Motor neuron (in vitro differentiated cells): ENCODE data around the gene AMBRA1. TPM values are rescaled to one million over a fixed set of nuclear protein-coding genes. Genes with fewer than 3 reads are reported as not detected.
A peak's percentile ranks its signal among the peaks of the same experiment; 100 is the strongest.

Experiments used
- ATAC-seq, 8 experiments: fragments of 200-7000 bp; cut with Tn5 transposase; replicated peaks in 6 of 8; 2 replicates each; pipeline ENCODE4 v1.8.0; 2021; ENCODE audit warnings: mild to moderate bottlenecking in 8 of 8, moderate library complexity in 8 of 8
- H3K27ac ChIP-seq, 2 donors: fragments of 250-450 bp; sonication (Bioruptor Pico); 2 replicates each; pipeline ENCODE4 v1.9.0; 2021; ENCODE audit warnings: antibody characterized with exemption in 2 of 2, mild to moderate bottlenecking in 2 of 2, moderate library complexity in 1 of 2
- H3K4me1 ChIP-seq, 2 donors: fragments of 250-450 bp; sonication (Bioruptor Pico); replicated peaks in 1 of 2; 2 replicates each; pipeline ENCODE4 v1.6.1; 2021; ENCODE audit warnings: antibody characterized with exemption in 2 of 2, mild to moderate bottlenecking in 2 of 2, moderate library complexity in 1 of 2
- H3K4me3 ChIP-seq, 5 donors: fragments of 250-450 bp; sonication (Bioruptor Pico); 2 replicates each; pipeline ENCODE4 v1.9.0; 2021; ENCODE audit warnings: antibody characterized with exemption in 5 of 5, mild to moderate bottlenecking in 5 of 5, moderate library complexity in 4 of 5
- WGBS, 10 experiments: fragments of 450-650 bp; shearing (Covaris generic); methylation state at CpG; one replicate each; pipeline ENCODE4 v1.0.0; 2022; 5-methylcytosine and 5-hydroxymethylcytosine counted together
- in situ Hi-C, 9 experiments: fragments of 400-800 bp; cut with MboI; loops; one replicate each; pipeline ENCODE4 v1.15.0; 2021; ENCODE audit warnings: low sequenced_read_pairs in 9 of 9, low pct_unique_long_range_greater_than_20kb in 2 of 9; ENCODE audit not compliant: unreplicated experiment in 9 of 9
- total RNA-seq, 8 experiments: library from RNA; unstranded; fragments of 300-600 nt; gene quantifications; 2 replicates each; pipeline versions ENCODE4 v1.2.3 to v1.2.4, GENCODE V29; 2022

Gene AMBRA1
- total RNA-seq, 8 experiments from 2014 or later, result 20.2 to 44.3 (median 24.9) TPM

DNA sequence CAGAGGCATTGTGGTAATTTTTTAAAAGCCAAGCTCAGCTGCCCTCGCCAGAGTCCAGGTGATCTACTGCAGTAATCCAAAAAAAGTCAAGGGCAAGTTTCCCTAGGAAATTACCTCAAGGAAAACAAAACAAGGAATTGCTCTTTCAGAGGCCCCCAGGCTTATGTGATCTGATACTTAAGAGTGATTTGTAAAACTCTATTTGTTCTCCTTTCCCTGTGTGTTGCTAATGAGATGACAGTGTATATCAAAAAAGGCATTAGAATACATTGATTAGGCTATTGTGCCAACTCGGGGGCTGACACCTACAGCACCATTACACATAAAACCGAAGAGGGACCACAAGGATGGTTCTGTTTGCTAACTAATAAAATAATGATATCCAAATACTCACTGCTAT is 157.7 kb downstream of the AMBRA1 start:
- H3K4me3 ChIP-seq, result no peak overlapping the region
- WGBS, 10 experiments, result 17 to 100% (median 68%) methylated on average over 1 to 3 of the region's 3 CpGs; no CpG with 5 or more reads in 1 of the 10 experiments
- in situ Hi-C loops, result no loop called here
- ATAC-seq, result no peak
- peaks cover 8 to 17% of the 10 kb centered on the region in 2 donors for H3K4me1 ChIP-seq
- H3K27ac ChIP-seq, result no peak overlapping the region

DNA sequence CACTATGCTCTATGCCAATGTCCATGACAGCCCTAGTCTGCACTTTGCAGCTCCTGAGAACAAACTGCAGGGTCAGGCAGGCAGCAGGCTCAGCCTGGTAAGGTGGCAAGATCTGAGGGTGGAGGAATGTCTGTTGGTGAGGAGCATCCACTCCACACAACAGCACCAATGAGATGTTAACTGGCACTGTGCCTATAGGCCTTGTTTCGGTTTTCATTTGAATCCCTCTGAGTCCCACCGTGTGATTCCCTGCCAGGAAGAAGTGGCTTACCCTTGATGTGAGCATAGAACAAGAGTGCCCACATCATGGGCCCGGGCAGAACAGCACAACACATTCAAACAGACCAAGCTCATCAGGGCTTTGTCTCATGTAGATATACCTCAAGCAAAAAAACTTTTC is 158.1 kb downstream of the AMBRA1 start:
- Histone ChIP-seq H3K4me1 (peaks cover 8 to 17% of the 10 kb centered on the region in 2 donors), H3K27ac (no peak overlapping the region), H3K4me3 (no peak overlapping the region)
- in situ Hi-C loops, result no loop called here
- 50 to 100% (median 86%) methylated on average over 1 to 3 of the region's 3 CpGs; no CpG with 5 or more reads in 6 of the 10 experiments for WGBS, 10 experiments
- ATAC-seq, result no peak

DNA sequence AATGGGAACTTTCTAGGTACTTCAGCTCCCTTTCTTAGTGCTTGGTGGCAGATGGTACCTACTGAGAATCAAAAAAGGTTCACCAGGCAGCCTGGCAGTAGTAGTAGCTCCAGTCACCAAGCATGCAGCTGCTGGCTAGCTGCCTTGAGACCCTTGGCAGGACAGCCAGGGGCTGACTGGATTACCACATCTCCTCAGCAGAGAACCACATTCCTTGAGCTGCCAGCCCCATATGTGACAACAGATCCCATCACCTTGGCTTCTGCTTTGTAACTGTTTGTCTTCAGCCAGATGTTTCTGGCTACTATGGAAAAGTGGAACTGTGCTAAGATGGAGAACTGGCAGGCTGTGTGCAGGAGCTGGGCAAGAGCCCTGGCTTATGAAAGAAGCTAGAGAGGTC is 162.6 kb downstream of the AMBRA1 start:
- Histone ChIP-seq H3K4me3 (no peak overlapping the region), H3K27ac (no peak overlapping the region), H3K4me1 (no peaks in the 10 kb centered on the region)
- in situ Hi-C loops, result no loop called here
- ATAC-seq, result no peak

DNA sequence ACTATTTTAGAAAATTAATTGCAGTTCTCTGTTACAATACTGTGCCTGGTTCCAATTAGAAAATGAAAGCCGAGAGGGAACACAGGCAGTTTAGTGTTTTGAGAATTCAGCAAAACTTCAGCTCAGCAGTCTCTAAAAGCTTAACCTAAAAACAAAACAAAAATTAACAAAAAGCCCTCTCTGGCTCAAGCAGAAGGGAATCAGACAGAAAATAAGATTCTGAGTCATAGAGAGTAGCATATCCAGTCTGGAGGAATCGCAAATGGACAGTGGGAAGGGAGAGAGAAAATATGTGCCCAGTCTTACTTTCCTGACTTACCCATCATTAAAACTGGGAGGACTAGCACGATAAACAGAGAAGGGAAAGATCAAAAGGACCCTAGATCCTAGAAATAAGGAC is 164.1 kb downstream of the AMBRA1 start:
- H3K27ac ChIP-seq, result no peak overlapping the region
- in situ Hi-C loops, result no loop called here
- whole genome bisulfite sequencing, 10 experiments, result 28 to 90% (median 79%) methylated on average over 1 to 3 of the region's 3 CpGs

GRCh38 chr11:46427364-46427763 is 166.5 kb downstream of the AMBRA1 start:
- H3K4me1 ChIP-seq, result peaks cover 0 to 4% of the 10 kb centered on the region in 2 donors
- in situ Hi-C loops, result no loop called here
- no peak overlapping the region for H3K4me3 ChIP-seq
- WGBS, 10 experiments, result 40 to 100% (median 76%) methylated on average over 1 to 9 of the region's 9 CpGs; no CpG with 5 or more reads in 1 of the 10 experiments
- no peak overlapping the region for H3K27ac ChIP-seq
- peak in 3 of 8 experiments; percentile 77 to 87 (median 80) for ATAC-seq

More for the DNA sequence above, 164.1 kb downstream of the AMBRA1 start:
- Histone ChIP-seq H3K4me1 (no peaks in the 10 kb centered on the region), H3K4me3 (no peak overlapping the region)
- ATAC-seq, result peak in 2 of 8 experiments; percentile 57 to 61

- Histone ChIP-seq H3K4me1 (peaks cover 0 to 4% of the 10 kb centered on the region in 2 donors), H3K27ac (no peak overlapping the region), H3K4me3 (no peak overlapping the region)
- 80 to 100% (median 94%) methylated on average over 1 to 3 of the region's 4 CpGs for WGBS, 10 experiments
- ATAC-seq, result no peak
- in situ Hi-C loops, result no loop called here
Measured at GRCh38 chr11:46426233-46426991, 167.4 kb downstream of the AMBRA1 start.

DNA sequence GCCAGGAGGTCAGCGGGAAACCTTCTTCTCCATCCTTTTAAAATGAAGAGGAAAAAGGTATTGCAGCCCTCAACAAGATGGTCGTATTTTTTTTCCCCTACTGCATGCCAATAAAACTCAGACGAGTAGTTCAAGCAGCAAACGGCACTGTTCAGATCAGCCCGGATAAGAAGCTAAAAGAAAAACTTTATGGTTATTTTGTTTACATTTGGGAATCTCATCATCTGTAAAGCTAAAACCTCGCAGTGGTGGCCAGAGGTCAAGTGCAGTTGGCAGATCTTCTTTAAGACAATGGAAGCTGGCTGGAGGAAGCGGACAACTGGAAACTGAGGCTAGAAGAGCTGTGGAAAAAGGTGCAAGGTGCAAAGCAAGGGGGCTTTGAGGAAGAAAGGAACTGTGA is 171.2 kb downstream of the AMBRA1 start:
- WGBS, 10 experiments, result 60 to 100% (median 91%) methylated on average over 3 to 7 of the region's 7 CpGs
- no peak overlapping the region for H3K4me3 ChIP-seq
- H3K4me1 ChIP-seq, result peaks cover 0 to 4% of the 10 kb centered on the region in 2 donors
- no peak overlapping the region for H3K27ac ChIP-seq
- in situ Hi-C loops, result no loop called here
- ATAC-seq, result no peak

DNA sequence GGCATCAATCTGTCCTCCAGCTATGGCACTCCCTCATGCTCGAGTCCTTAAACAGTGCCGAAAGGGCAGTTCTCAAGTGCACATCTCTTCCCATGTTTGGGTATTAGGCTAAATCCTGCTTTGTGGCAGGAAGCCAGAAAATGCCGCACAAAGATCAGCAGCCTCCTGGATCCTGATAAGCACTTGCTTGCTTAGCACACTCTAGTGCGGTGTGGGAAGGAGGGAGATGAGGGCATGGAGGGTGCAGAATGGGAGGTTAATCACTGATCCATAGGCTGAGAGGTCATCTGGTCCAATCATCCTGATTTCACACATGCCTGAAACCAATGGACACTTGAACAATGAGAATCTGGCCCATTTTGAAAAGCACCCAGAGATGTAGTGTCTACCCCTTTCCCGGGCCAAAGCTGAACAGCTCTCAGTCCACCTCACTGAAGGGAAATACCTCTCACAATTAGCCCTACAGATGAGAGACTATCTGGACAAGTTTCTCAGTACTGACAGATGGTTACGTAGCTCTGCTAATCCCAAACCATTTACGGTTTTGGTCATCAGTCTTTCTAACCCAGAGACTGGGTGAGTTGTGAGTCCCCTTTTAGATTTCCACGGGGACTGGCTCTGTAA is 172.5 kb downstream of the AMBRA1 start:
- Histone ChIP-seq H3K27ac (no peak overlapping the region), H3K4me3 (no peak overlapping the region), H3K4me1 (peaks cover 0 to 4% of the 10 kb centered on the region in 2 donors)
- ATAC-seq, result no peak
- WGBS, 10 experiments, result 83 to 100% (median 97%) methylated on average over 1 to 6 of the region's 8 CpGs; no CpG with 5 or more reads in 2 of the 10 experiments
- in situ Hi-C loops, result no loop called here

DNA sequence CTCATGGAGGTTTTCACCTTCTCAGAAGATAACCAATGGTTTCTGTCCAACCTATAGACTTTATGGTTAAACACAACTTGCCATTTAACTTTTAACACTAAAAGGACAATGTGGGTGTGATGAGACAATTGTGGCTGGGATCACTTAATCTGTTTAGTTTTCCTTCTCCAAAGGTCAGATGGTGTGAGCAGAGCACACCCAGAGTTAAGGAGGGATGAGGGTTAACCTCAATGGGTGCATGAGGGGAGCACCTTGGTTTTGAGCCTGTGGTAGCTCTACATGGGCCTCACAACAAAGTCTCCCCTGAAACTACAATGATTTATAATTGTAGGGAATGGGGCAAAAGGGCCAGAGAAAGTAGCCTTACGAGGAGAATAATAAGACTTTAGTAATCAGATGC is 173.3 kb downstream of the AMBRA1 start:
- WGBS, 10 experiments, result 71 to 100% (median 86%) methylated on average over 1 of the region's 1 CpG; no CpG with 5 or more reads in 5 of the 10 experiments
- no peak overlapping the region for H3K27ac ChIP-seq
- H3K4me1 ChIP-seq, result peaks cover 0 to 4% of the 10 kb centered on the region in 2 donors
- no peak for ATAC-seq
- in situ Hi-C loops, result no loop called here
- H3K4me3 ChIP-seq, result no peak overlapping the region

DNA sequence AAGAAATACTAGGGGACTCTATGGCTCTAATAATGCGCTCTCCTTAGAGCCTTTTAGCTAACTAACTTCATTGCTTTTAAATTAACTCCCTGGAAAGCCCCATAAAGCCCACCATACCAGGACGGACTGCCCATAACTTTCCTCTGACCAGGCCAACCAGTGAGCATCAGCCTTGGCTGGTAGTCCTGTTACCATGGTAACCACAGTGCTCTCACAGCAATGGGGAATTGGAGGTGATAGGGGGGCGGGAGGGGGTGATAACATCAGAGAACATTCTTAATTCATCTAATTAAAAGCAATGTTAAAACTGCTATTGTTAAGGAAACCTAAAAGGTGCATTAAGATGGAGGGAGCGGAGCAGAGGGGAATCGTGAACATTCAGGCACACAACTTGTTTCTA is 175.1 kb downstream of the AMBRA1 start:
- 20 to 100% (median 82%) methylated on average over 1 to 5 of the region's 5 CpGs; no CpG with 5 or more reads in 2 of the 10 experiments for WGBS, 10 experiments
- ATAC-seq, result no peak
- in situ Hi-C loops, result no loop called here
- no peak overlapping the region for H3K4me3 ChIP-seq
- H3K4me1 ChIP-seq, result peaks cover 0 to 4% of the 10 kb centered on the region in 2 donors
- no peak overlapping the region for H3K27ac ChIP-seq

DNA sequence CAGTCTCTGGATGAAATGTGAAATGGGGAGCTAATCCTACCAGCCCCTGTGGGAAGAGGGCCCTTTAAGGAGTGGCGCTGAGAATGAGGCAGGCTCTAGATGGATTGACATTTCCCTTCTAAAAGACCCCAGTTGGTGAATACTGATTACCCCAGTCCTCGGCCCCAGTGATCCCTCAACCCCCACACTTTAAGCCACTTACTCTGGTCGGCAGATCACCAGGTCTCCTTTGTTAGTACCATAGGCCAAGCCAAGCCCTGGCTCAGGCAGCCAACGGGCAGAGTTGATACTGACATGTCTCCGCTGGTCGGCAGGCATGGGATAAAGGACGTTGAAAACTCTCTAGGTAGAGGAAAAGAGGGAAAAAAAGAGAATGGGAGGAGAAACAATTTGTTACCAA is 176.1 kb downstream of the AMBRA1 start:
- Histone ChIP-seq H3K27ac (no peak overlapping the region), H3K4me1 (peaks cover 0 to 2% of the 10 kb centered on the region in 2 donors), H3K4me3 (no peak overlapping the region)
- in situ Hi-C loops, result no loop called here
- WGBS, 10 experiments, result 48 to 100% (median 80%) methylated on average over 1 to 7 of the region's 7 CpGs
- no peak for ATAC-seq

DNA sequence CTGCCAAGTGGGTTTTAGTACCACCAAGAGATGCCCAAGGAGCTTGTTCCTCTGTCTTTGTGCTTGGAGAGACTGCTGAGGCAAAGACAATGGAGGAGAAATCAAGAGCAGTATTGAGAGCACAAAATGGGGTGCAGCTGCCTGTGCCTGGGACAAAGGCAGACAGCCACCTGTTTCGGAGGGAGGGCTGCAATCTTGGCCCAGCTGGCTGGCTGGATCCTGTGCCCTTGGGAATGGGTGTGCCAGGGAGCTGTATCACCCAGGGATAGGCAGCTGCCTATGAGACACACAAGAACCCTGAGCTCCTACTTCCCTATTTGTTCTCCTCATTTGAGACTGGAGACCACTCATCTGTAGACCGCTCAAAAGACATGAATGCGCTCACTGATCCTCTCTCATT is 178.9 kb downstream of the AMBRA1 start:
- WGBS, 10 experiments, result 43 to 86% (median 55%) methylated on average over 1 to 3 of the region's 3 CpGs; no CpG with 5 or more reads in 6 of the 10 experiments
- Histone ChIP-seq H3K4me1 (no peaks in the 10 kb centered on the region), H3K4me3 (no peak overlapping the region), H3K27ac (no peak overlapping the region)
- in situ Hi-C loops, result no loop called here
- no peak for ATAC-seq

- H3K4me1 ChIP-seq, result no peaks in the 10 kb centered on the region
- H3K4me3 ChIP-seq, result no peak overlapping the region
- no peak overlapping the region for H3K27ac ChIP-seq
- in situ Hi-C loops, result no loop called here
- 92% methylated on average over 2 of the region's 5 CpGs; no CpG with 5 or more reads in 9 of the 10 experiments for WGBS, 10 experiments
- ATAC-seq, result no peak
Measured at GRCh38 chr11:46414466-46414796, 179.4 kb downstream of the AMBRA1 start.
